HepG2 (cell line): ENCODE measurements around the gene ETS1. TPM values are rescaled to one million over a fixed set of nuclear protein-coding genes. Genes with fewer than 3 reads are reported as not detected.

Source experiments
- CBX2 ChIP-seq, 2 experiments: fragments of 200-600 bp in 1 of 2; sonication (generic); formaldehyde crosslinking in 1 of 2; IDR thresholded peaks; 2 replicates each; pipeline versions ENCODE4 v1.7.0 to v1.8.1; 2018 to 2022; ENCODE audit warnings: low read depth in 2 of 2, low read length in 1 of 2, mild to moderate bottlenecking in 1 of 2, missing genetic modification reagents in 1 of 2
- DR1 ChIP-seq: sonication (generic); formaldehyde crosslinking; IDR thresholded peaks from 2 replicates; pipeline ENCODE4 v1.8.0; 2021; ENCODE audit warnings: mild to moderate bottlenecking, missing genetic modification reagents, inconsistent platforms
- HNRNPLL ChIP-seq: fragments of 200-400 bp; formaldehyde crosslinking; IDR thresholded peaks from 2 replicates; pipeline ENCODE4 v1.6.1; 2017; ENCODE audit warnings: mild to moderate bottlenecking, low read depth, low read length; ENCODE audit not compliant: poor library complexity, severe bottlenecking
- KAT8 ChIP-seq: IDR thresholded peaks from 2 replicates; pipeline ENCODE4 v1.6.1; 2016; ENCODE audit warnings: missing genetic modification reagents, missing compliant biosample characterization
- KDM6A ChIP-seq: IDR thresholded peaks from 2 replicates; pipeline ENCODE4 v1.6.1; 2016; ENCODE audit warnings: low read depth
- PAX8 ChIP-seq: sonication (generic); formaldehyde crosslinking; IDR thresholded peaks from 2 replicates; pipeline ENCODE4 v1.8.0; 2022; ENCODE audit warnings: mild to moderate bottlenecking, missing genetic modification reagents, borderline replicate concordance
- POGZ ChIP-seq: sonication (generic); formaldehyde crosslinking; IDR thresholded peaks from 2 replicates; pipeline ENCODE4 v1.4.0; 2020; ENCODE audit warnings: mild to moderate bottlenecking, missing genetic modification reagents
- POLR2G ChIP-seq: fragments of 200-400 bp; formaldehyde crosslinking; IDR thresholded peaks from 2 replicates; pipeline ENCODE4 v1.6.1; 2018; ENCODE audit warnings: mild to moderate bottlenecking, low read depth, low read length, moderate library complexity
- SRSF1 ChIP-seq: fragments of 200-400 bp; formaldehyde crosslinking; optimal IDR thresholded peaks from 2 replicates; pipeline ENCODE3; 2017; ENCODE audit warnings: mild to moderate bottlenecking, low read depth, low read length, moderate library complexity
- TBX3 ChIP-seq: fragments of 450-650 bp; IDR thresholded peaks from 2 replicates; pipeline ENCODE4 v1.6.1; 2017; ENCODE audit warnings: antibody characterized with exemption, mild to moderate bottlenecking, inconsistent platforms, borderline replicate concordance
- UBTF ChIP-seq: sonication (generic); formaldehyde crosslinking; IDR thresholded peaks from 2 replicates; pipeline ENCODE4 v1.4.0; 2020; ENCODE audit warnings: mild to moderate bottlenecking, missing genetic modification reagents
- ZNF143 ChIP-seq: sonication (generic); formaldehyde crosslinking; IDR thresholded peaks from 2 replicates; pipeline ENCODE4 v1.4.0; 2020; ENCODE audit warnings: missing genetic modification reagents
- ZNF543 ChIP-seq: sonication (generic); formaldehyde crosslinking; IDR thresholded peaks from 2 replicates; pipeline ENCODE4 v1.4.0; 2020; ENCODE audit warnings: mild to moderate bottlenecking, missing genetic modification reagents
- ZNF589 ChIP-seq: sonication (generic); formaldehyde crosslinking; conservative IDR thresholded peaks from 2 replicates; pipeline ENCODE4 v1.8.0; 2022; ENCODE audit warnings: mild to moderate bottlenecking, moderate library complexity, missing genetic modification reagents
- polyA plus RNA-seq, 8 experiments: library from polyadenylated mRNA; depleted of rRNA in 3 of 8; stranded (reverse) in 7 of 8; unstranded in 1 of 8; fragments of >200 nt; fragmentation: Illumina TruSeq in 4 of 8; extraction: Trizol in 4 of 8; gene quantifications; 2 replicates each; pipeline versions ENCODE4 v1.2.1 to v1.2.3, GENCODE V29; 2011 to 2016; ENCODE audit warnings: low read depth in 4 of 8, missing spikeins in 1 of 8, mixed read lengths in 1 of 8; ENCODE audit not compliant: insufficient read depth in 1 of 8
- total RNA-seq, 5 experiments: library from RNA; depleted of rRNA; stranded (reverse); fragments of >200 nt; fragmentation: Illumina TruSeq; extraction: Trizol; gene quantifications; 2 replicates each; pipeline ENCODE4 v1.2.3, GENCODE V29; 2016; ENCODE audit warnings: low read depth in 1 of 5
- TF ChIP-seq, protein P1 (sequence below): IDR thresholded peaks from 2 replicates; pipeline ENCODE4 v1.6.1; 2016; ENCODE audit warnings: mild to moderate bottlenecking, missing biosample characterization, missing genetic modification reagents
- TF ChIP-seq, protein P2 (sequence below): IDR thresholded peaks from 2 replicates; pipeline ENCODE4 v1.6.1; 2012; ENCODE audit warnings: low read depth, low read length, improper control_type of control experiment

The ETS1 gene
- total and polyA plus RNA-seq, 2 of the 13 experiments (the other 11 are each of a cell fraction or from before 2014, with no cell fraction given): 0.18 to 0.34 TPM

DNA sequence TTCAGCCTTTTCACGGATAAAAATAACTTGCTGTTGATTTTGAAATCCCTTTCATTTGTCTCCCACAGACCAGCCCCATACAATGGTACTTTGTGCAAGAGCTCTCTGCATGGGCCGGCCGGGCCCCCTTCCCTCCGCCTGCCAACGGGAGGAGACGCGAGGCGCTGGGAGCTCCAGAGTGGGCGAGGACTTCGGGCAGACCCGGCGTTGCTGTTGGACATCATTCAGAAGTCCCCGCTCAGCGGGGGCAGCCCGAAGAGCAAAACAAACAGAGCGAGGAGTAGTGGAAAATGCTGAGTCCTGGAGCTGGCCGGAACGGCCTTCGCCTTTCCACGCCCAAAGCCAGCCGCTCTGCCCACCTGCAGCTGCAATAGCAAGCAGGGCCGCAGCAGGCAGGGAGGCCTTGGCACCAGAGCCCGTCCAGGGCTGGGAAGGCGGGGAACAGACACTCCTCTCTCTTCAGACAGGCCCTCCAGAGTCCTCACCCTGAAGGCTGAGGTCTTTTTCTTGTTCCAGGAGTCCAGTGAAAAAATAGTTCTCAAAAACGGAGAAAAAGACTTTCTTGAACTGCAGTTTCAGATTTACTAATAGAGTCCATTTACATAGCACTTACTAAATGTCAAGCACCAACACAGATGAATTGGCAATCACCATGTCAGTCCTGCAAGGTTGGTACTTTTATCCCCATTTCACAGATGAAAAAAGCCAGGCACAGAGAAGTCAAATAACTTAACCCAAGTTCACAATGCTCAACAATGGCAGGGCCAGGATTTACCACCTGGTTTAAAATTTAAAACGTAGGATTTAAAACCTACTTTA is 135.5 kb downstream of the ETS1 start (continued):
- TF ChIP-seq UBTF (peak; percentile 64; the same call in 1 of the 2 replicates), PAX8 (CRISPR knock-in tag) (no peak), HNRNPLL (peak; percentile 73), CBX2 (IDR thresholded peaks at IDR 0.05; ENCODE audit: low read depth, low read length) (no peak), CBX2 (CRISPR knock-in tag; IDR thresholded peaks at IDR 0.05; ENCODE audit: low read depth) (no peak), POGZ (CRISPR knock-in tag) (peak; percentile 39; the same call in 1 of the 2 replicates), KAT8 (peak; percentile 15; the same call in 1 of the 2 replicates), ZNF589 (CRISPR knock-in tag) (no peak), ZNF543 (CRISPR knock-in tag) (no peak), KDM6A (CRISPR knock-in tag) (no peak), TBX3 (no peak), SRSF1 (peak; percentile 47), POLR2G (peak; percentile 69), ZNF143 (CRISPR knock-in tag) (no peak), DR1 (CRISPR knock-in tag) (peak; percentile 19; the same call in 1 of the 2 replicates)
- TF ChIP-seq, protein P1, sequence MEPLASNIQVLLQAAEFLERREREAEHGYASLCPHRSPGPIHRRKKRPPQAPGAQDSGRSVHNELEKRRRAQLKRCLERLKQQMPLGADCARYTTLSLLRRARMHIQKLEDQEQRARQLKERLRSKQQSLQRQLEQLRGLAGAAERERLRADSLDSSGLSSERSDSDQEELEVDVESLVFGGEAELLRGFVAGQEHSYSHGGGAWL (CRISPR knock-in tag): 0 out of 2 replicates have a peak, but pooled peaks have one; percentile 26
- TF ChIP-seq, protein P2, sequence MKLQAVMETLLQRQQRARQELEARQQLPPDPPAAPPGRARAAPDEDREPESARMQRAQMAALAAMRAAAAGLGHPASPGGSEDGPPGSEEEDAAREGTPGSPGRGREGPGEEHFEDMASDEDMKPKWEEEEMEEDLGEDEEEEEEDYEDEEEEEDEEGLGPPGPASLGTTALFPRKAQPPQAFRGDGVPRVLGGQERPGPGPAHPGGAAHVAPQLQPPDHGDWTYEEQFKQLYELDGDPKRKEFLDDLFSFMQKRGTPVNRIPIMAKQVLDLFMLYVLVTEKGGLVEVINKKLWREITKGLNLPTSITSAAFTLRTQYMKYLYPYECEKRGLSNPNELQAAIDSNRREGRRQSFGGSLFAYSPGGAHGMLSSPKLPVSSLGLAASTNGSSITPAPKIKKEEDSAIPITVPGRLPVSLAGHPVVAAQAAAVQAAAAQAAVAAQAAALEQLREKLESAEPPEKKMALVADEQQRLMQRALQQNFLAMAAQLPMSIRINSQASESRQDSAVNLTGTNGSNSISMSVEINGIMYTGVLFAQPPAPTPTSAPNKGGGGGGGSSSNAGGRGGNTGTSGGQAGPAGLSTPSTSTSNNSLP: no peak
